GM12878 (cell line): ENCODE data around the gene UROC1. TPM values are rescaled to one million over a fixed set of nuclear protein-coding genes. Genes with fewer than 3 reads are reported as not detected.
A peak's percentile ranks its signal among the peaks of the same experiment; 100 is the strongest.

Experiments used
- ATAC-seq: fragments of 200-7000 bp; cut with Tn5 transposase; 3 replicates; pipeline ENCODE4 v1.9.1; 2020; ENCODE audit warnings: mild to moderate bottlenecking, moderate library complexity
- BruUV-seq: library from RNA; stranded (reverse); fragments of 400-500 nt; replicated peaks from 2 replicates; lab custom pipeline; 2021; lab: Mats Ljungman, UMichigan
- CTCF ChIA-PET: fragments of 300-600 bp; sonication (Branson Sonifier 250); formaldehyde crosslinking; extraction: SDS; loops from one replicate; lab custom pipeline; 2021; ENCODE audit warnings: inconsistent platforms; lab: Yijun Ruan, JAX
- POLR2A ChIA-PET: fragments of 350-600 bp; formaldehyde crosslinking; extraction: SDS; loops from one replicate; lab custom pipeline; 2021; ENCODE audit warnings: inconsistent platforms; lab: Charles Lee
- RAD21 ChIA-PET: fragments of 300-600 bp; sonication (Branson Sonifier 250); formaldehyde crosslinking; loops from one replicate; lab custom pipeline; 2023; ENCODE audit warnings: antibody characterized with exemption; ENCODE audit not compliant: unreplicated experiment; lab: Charles Lee
- SMC1A ChIA-PET: fragments of 300-600 bp; sonication (Branson Sonifier 250); formaldehyde crosslinking; loops from one replicate; lab custom pipeline; 2023; ENCODE audit not compliant: unreplicated experiment, uncharacterized antibody; lab: Charles Lee
- DNase-seq: peaks from one replicate; pipeline ENCODE4 v3.0.0-alpha.2; 2011; ENCODE audit warnings: low read depth, low spot score
- FAIRE-seq: peaks from 3 replicates; lab custom pipeline; 2011; peaks lifted over from hg19 to GRCh38; lab: Jason Lieb, UNC
- H2AFZ ChIP-seq: 2 replicates; pipeline ENCODE4 v1.6.0; 2011; ENCODE audit warnings: low read depth, low read length, control low read depth; ENCODE audit not compliant: control insufficient read depth
- H3K27ac ChIP-seq: 2 replicates; pipeline ENCODE4 v1.5.1; 2011; ENCODE audit warnings: control low read depth; ENCODE audit not compliant: control insufficient read depth, insufficient read depth
- H3K27me3 ChIP-seq, 2 experiments: replicated peaks in 1 of 2; 2 replicates each; pipeline versions ENCODE4 v1.6.0 to v1.6.1; 2011; ENCODE audit warnings: low read length in 1 of 2; ENCODE audit not compliant: control insufficient read depth in 2 of 2, insufficient read depth in 2 of 2
- H3K36me3 ChIP-seq, 2 experiments: 2 replicates each; pipeline ENCODE4 v1.5.1; 2011; ENCODE audit warnings: low read length in 1 of 2; ENCODE audit not compliant: control insufficient read depth in 2 of 2, insufficient read depth in 2 of 2
- H3K4me1 ChIP-seq: 2 replicates; pipeline ENCODE4 v1.6.1; 2011; ENCODE audit warnings: mild to moderate bottlenecking, low read length, moderate library complexity, mixed read lengths; ENCODE audit not compliant: control insufficient read depth, insufficient read depth
- H3K4me2 ChIP-seq: 2 replicates; pipeline ENCODE4 v1.6.0; 2011; ENCODE audit warnings: control low read depth; ENCODE audit not compliant: control insufficient read depth, insufficient read depth
- H3K4me3 ChIP-seq: fragments of 200-600 bp; sonication (generic); 2 replicates; pipeline ENCODE4 v1.5.1; 2016
- H3K79me2 ChIP-seq: 2 replicates; pipeline ENCODE4 v1.6.0; 2011; ENCODE audit warnings: low read length; ENCODE audit not compliant: control insufficient read depth, insufficient read depth
- H3K9ac ChIP-seq: 2 replicates; pipeline ENCODE4 v1.8.0; 2011; ENCODE audit warnings: low read length, control low read depth, mixed read lengths; ENCODE audit not compliant: control insufficient read depth, insufficient read depth
- H3K9me3 ChIP-seq: replicated peaks from 3 replicates; pipeline ENCODE4 v1.5.1; 2011; ENCODE audit warnings: mild to moderate bottlenecking, low read length; ENCODE audit not compliant: control insufficient read depth, insufficient read depth
- H4K20me1 ChIP-seq: 2 replicates; pipeline ENCODE4 v1.6.0; 2011; ENCODE audit not compliant: control insufficient read depth, insufficient read depth
- BHLHE40 ChIP-seq, 2 experiments: fragments of 450-650 bp in 1 of 2; IDR thresholded peaks; 2 replicates each; pipeline ENCODE4 v1.6.1; 2011 to 2017; ENCODE audit warnings: low read depth in 2 of 2, borderline replicate concordance in 1 of 2, improper control_type of control experiment in 1 of 2, low read length in 1 of 2, mild to moderate bottlenecking in 1 of 2
- LARP7 ChIP-seq: fragments of 450-650 bp; IDR thresholded peaks from 2 replicates; pipeline ENCODE4 v1.6.1; 2017; ENCODE audit warnings: mild to moderate bottlenecking
- MEF2B ChIP-seq: fragments of 450-650 bp; IDR thresholded peaks from 2 replicates; pipeline ENCODE4 v1.6.1; 2018; ENCODE audit warnings: mild to moderate bottlenecking, moderate library complexity; ENCODE audit not compliant: partially characterized antibody, poor library complexity, severe bottlenecking
- NR2C1 ChIP-seq: fragments of 450-650 bp; IDR thresholded peaks from 2 replicates; pipeline ENCODE4 v1.6.1; 2017; ENCODE audit warnings: antibody characterized with exemption, mild to moderate bottlenecking, moderate library complexity
- SREBF2 ChIP-seq: IDR thresholded peaks from 2 replicates; pipeline ENCODE4 v1.6.1; 2012; ENCODE audit warnings: mild to moderate bottlenecking, low read length
- ZNF592 ChIP-seq: fragments of 450-650 bp; IDR thresholded peaks from 2 replicates; pipeline ENCODE4 v1.6.1; 2017; ENCODE audit warnings: mild to moderate bottlenecking, moderate library complexity
- WGBS: methylation state at CpG from one replicate; pipeline ENCODE4 v1.1.6; 2016; ENCODE audit warnings: low lambda C conversion rate; ENCODE audit not compliant: insufficient replicate concordance, insufficient coverage; ENCODE audit errors: missing lambda C conversion rate; 5-methylcytosine and 5-hydroxymethylcytosine counted together
- in situ Hi-C: fragments of 300-500 bp; cut with MboI; formaldehyde crosslinking; loops from 9 replicates; pipeline ENCODE4 v1.14.3; 2018; ENCODE audit warnings: mixed read lengths
- intact Hi-C: fragments of 100-400 bp; cut with micrococcal nuclease; formaldehyde crosslinking; loops from one replicate; pipeline ENCODE4 v1.14.2; 2022; ENCODE audit not compliant: unreplicated experiment
- polyA plus RNA-seq, 11 experiments: library from polyadenylated mRNA; depleted of rRNA in 4 of 11; unstranded in 6 of 11; stranded (reverse) in 5 of 11; fragments of >200 nt; fragmentation: Nextera tagmentation in 4 of 11; fragmentation: Illumina TruSeq in 1 of 11; extraction: Ambion mirVana in 4 of 11; extraction: Trizol in 1 of 11; gene quantifications; 1 replicate in 1 of 11; 2 replicates in 10 of 11; pipeline versions ENCODE4 v1.2.1 to v1.2.3, GENCODE V29; 2011 to 2016; ENCODE audit warnings: inconsistent platforms in 2 of 11, missing spikeins in 2 of 11, low read depth in 1 of 11
- total RNA-seq, 4 experiments: library from RNA; depleted of rRNA in 3 of 4; stranded (reverse); fragments of >200 nt in 3 of 4; fragmentation: Illumina TruSeq in 1 of 4; extraction: Trizol in 1 of 4; gene quantifications; 2 replicates each; pipeline versions ENCODE4 v1.2.1 to v1.2.3, GENCODE V29; 2013 to 2021

UROC1 gene
- total and polyA plus RNA-seq, 10 of the 15 experiments (the other 5 are each of a cell fraction or from before 2014, with no cell fraction given), result 0.04 TPM; not detected in 9

- Histone ChIP-seq H3K36me3 (no peaks in the 10 kb centered on the region), H3K27me3 (no peaks in the 10 kb centered on the region), H3K4me1 (peaks cover 9% of the 10 kb centered on the region; the same call in 1 of the 2 replicates), H3K4me3 (peak overlapping the region; percentile 54; the same call in 1 of the 2 replicates), H3K79me2 (peaks cover 30% of the 10 kb centered on the region), H3K27ac (no peak overlapping the region), H2AFZ (peak overlapping the region; percentile 98), H3K9me3 (no peaks in the 10 kb centered on the region)
- in situ Hi-C loops, result loop anchor here (10.0 kb wide), 1 partner anchor 562 kb away; no protein-coding TSS in a partner anchor
- ChIA-PET SMC1A (no interaction called here), CTCF (interaction anchor here (0.9 to 1.1 kb wide), 2 partner anchors 50 to 342 kb away, joined by 3 read pairs; no protein-coding TSS in a partner anchor)
- no TSS peak for BruUV-seq
- 37% methylated on average over 49 of the region's 66 CpGs for WGBS
- TF ChIP-seq LARP7 (0 out of 2 replicates have a peak, but pooled peaks have one; percentile 26), MEF2B (no peak), BHLHE40 (IDR thresholded peaks at IDR 0.05; ENCODE audit: borderline replicate concordance in 1 of 2, low read depth in 2 of 2, low read length in 1 of 2) (peak; percentile 33 to 46; a peak in 1 of 4 replicates), ZNF592 (no peak), NR2C1 (peak; percentile 42), SREBF2 (no peak)
- TF ChIP-seq, all 136 proteins: peak for 3
- POLR2A ChIA-PET, result no interaction called here
- RAD21 ChIA-PET, result interaction anchor here (1.4 to 1.5 kb wide), 2 partner anchors 80 to 85 kb away, joined by 3 to 4 read pairs; no protein-coding TSS in a partner anchor
- Histone ChIP-seq H4K20me1 (peaks cover 8% of the 10 kb centered on the region; the same call in 1 of the 2 replicates), H3K4me2 (peak overlapping the region; percentile 84), H3K9ac (no peak overlapping the region; the same call in 1 of the 2 replicates)
- ATAC-seq, result peak; percentile 2; the same call in 1 of the 3 replicates
- no peak for DNase-seq
- intact Hi-C loops, result loop anchor here (10.0 kb wide), 1 partner anchor 232 kb away; no protein-coding TSS in a partner anchor
- peak; percentile 35 for FAIRE-seq
Observed at GRCh38 chr3:126476166-126477060, 41.2 kb downstream of the UROC1 start.
